Head of caudate nucleus (tissue), 42 donors: ENCODE data around the gene ZFAND6.
"Not testable (repeated sequence)": the region's sequence is repeated elsewhere in the genome, so short reads cannot be mapped to it uniquely, and the experiment has no call there.

Experiments used
- DNase-seq, 42 donors: peaks; one replicate each; pipeline versions ENCODE4 v3.0.0 to v3.0.0-alpha.2; 2020 to 2021; ENCODE audit warnings: mixed read lengths in 7 of 42
- intact Hi-C: fragments of 100-400 bp; cut with DNase I; formaldehyde crosslinking; loops from one replicate; pipeline ENCODE4 v1.15.0; 2022

ZFAND6 gene

GRCh38 chr15:80120636-80121035 is 61.2 kb downstream of the ZFAND6 start:
- intact Hi-C loops = no loop called here
- DNase-seq = no peak

DNA sequence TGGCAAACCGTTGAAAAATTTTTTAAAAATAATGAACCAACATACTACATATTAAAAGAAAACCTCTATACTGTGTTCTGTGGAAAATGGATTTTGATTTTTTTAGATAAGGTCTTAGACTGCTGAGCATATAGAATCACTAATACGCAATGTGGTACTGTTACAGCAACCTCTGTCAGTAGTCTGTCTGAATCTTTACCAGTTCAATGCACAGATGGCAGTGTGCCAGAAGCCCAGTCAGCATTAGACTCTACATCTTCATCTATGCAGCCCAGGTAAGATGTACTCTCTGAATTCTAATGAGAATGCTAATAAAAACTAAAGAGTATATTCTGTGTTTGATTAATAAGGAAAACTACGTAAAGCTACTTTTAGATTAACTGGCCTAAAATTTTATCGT is 62.1 kb downstream of the ZFAND6 start:
- peak in 1 of 42 donors; percentile 6 for DNase-seq
- intact Hi-C loops = no loop called here

- intact Hi-C loops = no loop called here
- DNase-seq = no peak
Observed at GRCh38 chr15:80123034-80123433, 63.6 kb downstream of the ZFAND6 start.

- intact Hi-C loops, DNase-seq: not testable (repeated sequence)
Observed at GRCh38 chr15:80127253-80127652, 67.8 kb downstream of the ZFAND6 start.

DNA sequence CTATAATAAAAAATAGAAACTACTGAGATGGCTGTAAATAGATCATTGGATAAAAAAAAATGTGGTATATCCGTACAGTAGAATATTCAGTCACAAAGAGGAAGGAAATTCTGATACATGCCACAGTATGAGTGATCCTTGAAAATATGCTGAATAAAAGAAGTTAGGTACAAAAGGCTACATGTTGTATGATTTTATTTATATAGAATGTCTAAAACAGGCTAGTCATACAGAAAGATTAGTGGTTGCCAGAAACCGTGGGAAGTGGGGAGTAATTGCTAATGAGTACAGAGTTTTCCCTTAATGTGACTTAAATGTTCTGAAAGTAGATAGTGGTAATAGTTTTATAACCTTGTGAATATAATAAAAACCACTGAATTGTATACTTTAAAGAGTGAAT is 68.4 kb downstream of the ZFAND6 start:
- intact Hi-C loops = no loop called here
- DNase-seq = no peak

DNA sequence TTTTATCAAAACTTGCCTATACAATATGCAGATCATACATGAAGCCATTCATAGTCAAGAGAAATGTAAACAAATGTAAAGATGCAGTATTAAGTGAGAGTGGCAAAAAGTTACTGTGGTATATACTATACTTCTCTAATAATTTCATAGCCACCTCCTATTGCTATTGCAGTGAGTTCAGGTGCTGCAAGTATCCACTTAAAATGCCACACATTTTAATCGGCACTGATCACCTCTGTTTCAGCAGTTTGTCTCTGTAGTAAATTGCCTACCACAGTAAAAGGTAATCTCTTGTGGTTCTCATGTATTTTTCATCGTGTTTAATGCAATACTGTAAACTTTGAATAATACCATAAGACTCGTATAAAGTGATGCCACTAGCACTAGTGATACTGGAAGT is 72.9 kb downstream of the ZFAND6 start:
- DNase-seq = no peak
- intact Hi-C loops = no loop called here

GRCh38 chr15:80136854-80137253 is 77.4 kb downstream of the ZFAND6 start:
- intact Hi-C loops = no loop called here
- no peak for DNase-seq

DNA sequence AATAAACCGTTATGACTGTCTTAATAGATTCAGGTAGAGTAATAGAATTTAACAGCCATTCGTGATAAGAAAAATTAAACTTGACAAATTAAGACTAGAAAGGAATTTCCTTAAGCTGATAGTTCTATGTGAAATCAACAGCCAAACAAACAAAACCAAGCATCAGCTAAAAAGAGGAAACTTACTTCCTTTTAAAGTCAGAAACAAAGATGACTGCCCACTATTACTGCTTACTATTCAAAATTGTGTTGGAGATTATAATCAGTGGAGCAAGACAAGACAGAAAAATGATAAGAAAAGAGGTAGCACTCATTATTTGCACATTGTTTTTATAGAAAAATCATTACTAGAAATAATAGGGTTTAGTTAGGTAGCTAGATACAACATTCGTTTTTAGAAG is 79.5 kb downstream of the ZFAND6 start:
- DNase-seq = no peak
- intact Hi-C loops = no loop called here

GRCh38 chr15:80140909-80141308 is 81.4 kb downstream of the ZFAND6 start:
- DNase-seq = no peak
- intact Hi-C loops = no loop called here

DNA sequence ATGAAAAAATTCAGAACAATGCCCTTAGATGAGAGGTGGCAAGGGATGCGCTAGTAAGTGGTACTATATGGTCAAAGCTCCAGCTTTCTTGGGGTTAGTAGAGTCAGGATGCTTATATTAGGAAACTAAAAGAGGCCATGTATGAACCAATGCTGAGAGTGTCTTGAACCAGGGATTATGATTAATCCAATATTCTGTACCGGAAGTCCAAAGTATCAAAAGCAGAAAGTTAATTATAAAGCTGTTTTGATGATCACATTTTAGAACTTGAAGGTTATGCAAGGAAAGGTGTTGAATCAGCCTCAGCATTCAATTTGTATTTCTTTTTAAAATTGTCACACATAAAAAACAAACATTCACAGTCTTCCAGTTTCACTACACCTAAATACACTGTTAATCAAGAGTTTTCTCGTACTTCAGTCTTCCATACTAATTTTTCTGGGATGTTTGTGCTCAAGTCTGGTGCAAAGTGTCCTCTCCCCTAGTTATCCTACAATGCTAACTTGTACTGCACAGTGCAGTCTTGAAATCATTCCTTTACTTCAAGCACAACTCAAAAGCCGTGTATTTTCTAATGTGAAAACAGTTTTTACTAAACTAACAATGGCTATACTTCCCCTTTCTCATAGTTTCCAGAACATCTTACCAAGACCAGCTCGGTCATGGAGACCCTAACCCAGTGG is 82.6 kb downstream of the ZFAND6 start:
- intact Hi-C loops = no loop called here
- DNase-seq = no peak

DNA sequence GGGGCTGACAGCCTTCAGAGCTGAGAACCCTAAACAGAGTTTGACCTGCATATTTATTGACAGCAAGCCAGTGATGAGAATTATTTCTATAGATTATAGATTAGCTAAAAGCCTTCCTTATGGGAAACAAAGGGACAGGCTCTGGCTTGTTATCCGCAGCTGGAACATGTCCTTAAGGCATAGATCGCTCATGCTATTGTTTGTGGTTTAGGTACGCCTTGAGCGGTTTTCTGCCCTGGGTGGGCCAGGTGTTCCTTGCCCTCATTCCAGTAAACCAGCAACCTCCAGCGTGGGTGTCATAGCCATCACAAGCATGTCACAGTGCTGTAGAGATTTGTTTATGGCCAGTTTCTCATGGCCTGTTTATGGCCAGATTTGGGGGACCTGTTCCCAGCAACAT is 83.2 kb downstream of the ZFAND6 start:
- DNase-seq = no peak
- intact Hi-C loops = no loop called here

- no peak for DNase-seq
- intact Hi-C loops = loop anchor here (10.0 kb wide), 1 partner anchor 76 kb away; no protein-coding TSS in a partner anchor
Observed at GRCh38 chr15:80151148-80151547, 91.7 kb downstream of the ZFAND6 start.

DNA sequence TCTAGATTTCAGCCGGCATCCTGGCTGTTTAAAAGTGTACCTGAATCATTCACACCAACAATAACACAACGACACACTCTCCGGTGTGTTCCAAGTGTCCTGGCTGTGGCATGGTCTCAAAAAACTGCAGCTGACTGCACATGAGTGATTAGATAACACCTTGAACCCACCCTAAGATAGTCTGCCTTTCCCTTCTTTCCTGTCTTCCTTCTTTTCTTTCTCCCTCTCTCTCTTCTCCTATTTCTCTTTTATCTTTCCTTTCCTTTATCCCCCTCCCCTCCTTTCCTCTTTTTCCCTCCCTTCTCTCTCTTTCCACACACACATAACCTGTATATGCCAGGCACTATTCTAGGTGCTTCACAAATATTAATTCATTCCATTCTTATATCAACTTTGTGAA is 92.1 kb downstream of the ZFAND6 start:
- intact Hi-C loops = loop anchor here (10.0 kb wide), 1 partner anchor 77 kb away; no protein-coding TSS in a partner anchor
- no peak for DNase-seq

GRCh38 chr15:80152180-80152895 is 92.9 kb downstream of the ZFAND6 start:
- intact Hi-C loops = loop anchor here (10.0 kb wide), 1 partner anchor 78 kb away; no protein-coding TSS in a partner anchor
- DNase-seq = peak; percentile 52 to 91 (median 81)

DNA sequence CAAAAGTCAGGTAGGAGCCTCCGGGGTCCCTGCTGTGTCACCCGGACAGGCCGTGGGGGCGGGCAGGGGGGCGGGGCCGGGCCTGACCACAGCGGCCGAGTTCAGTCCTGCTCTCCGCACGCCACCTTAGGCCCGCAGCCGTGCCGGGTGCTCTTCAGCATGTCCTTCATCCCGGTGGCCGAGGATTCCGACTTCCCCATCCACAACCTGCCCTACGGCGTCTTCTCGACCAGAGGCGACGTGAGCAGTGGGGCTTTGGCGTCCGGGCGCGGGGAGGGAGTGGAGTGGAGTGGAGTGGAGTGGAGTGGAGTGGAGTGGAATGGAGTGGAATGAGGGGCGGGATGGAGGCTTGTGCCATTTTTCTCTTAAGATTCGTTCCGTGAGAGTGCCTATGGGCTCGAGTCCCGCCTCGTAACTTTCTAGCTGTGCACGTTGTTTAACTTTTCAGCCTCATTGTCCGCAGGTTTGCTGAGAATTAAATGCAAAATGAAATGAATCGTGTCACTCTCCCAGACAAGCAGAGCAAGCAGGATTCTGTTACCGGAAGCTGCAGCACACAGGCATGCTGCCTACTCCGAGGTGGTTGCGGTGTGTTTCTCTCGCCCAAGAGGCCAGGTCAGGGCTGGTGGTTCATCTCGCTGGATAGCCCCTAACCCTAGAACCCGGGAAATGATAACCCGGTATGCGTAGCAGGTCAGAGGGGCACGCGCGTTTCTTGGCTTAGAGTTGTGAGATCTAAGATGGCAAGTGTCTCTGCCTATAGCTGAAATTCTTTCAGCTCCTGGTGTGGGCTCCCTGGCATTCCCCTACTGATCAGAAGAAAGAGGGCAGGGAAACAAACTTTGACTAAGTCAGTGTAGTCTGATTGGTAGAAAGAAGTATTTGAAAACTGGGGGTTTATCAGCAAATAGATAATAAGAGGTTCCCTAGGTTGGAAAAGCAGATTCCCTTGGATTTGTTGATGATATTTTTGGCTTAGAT is 93.7 kb downstream of the ZFAND6 start, which contains the start of gene FAH:
Gene FAH, plus strand, starts transcription at position 104 of the 981 bp plus-strand sequence. Its CDS starts 56 bp downstream, at position 160.
- intact Hi-C loops = loop anchor here (10.0 kb wide), 1 partner anchor 78 kb away; no protein-coding TSS in a partner anchor
- DNase-seq = peak in 10 of 42 donors; percentile 15 to 40 (median 28)

GRCh38 chr15:80153900-80154299 is 94.4 kb downstream of the ZFAND6 start:
- DNase-seq = no peak
- intact Hi-C loops = loop anchor here (10.0 kb wide), 1 partner anchor 79 kb away; no protein-coding TSS in a partner anchor

DNA sequence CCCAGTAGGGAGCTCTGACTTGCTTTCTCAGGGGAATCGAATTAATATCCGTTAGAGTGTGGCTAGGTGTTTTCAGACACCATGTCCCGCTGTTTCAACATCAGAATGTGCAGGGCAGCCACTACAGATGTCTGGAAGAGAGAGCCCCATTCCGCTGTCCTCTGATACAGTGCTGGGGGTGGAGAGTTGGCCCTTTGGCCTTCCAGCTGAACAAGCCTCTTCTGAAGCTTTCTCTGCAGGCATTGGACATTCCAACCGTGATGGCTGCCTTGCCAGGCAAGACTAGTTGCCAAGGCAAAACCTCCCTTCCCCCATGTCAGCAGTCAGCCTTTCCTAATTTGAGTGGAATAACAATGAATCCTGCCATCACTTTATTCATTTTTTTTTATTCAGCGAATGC is 94.9 kb downstream of the ZFAND6 start:
- intact Hi-C loops = loop anchor here (10.0 kb wide), 1 partner anchor 80 kb away; no protein-coding TSS in a partner anchor
- peak in 7 of 42 donors; percentile 13 to 59 (median 34) for DNase-seq

- intact Hi-C loops = loop anchor here (10.0 kb wide), 1 partner anchor 80 kb away; no protein-coding TSS in a partner anchor
- DNase-seq = no peak
Observed at GRCh38 chr15:80155001-80155377, 95.5 kb downstream of the ZFAND6 start.
